WTC11 (cell line): ENCODE results near the gene GATA3.

Source experiments
- ESRRA ChIP-seq: sonication (generic); formaldehyde crosslinking; IDR thresholded peaks from 2 replicates; pipeline ENCODE4 v1.8.1; 2022; ENCODE audit warnings: mild to moderate bottlenecking, missing genetic modification reagents, borderline replicate concordance
- GABPB1 ChIP-seq: sonication (generic); formaldehyde crosslinking; IDR thresholded peaks from 2 replicates; pipeline ENCODE4 v1.8.1; 2023; ENCODE audit warnings: mild to moderate bottlenecking, missing genetic modification reagents
- NFE2L1 ChIP-seq: sonication (generic); formaldehyde crosslinking; IDR thresholded peaks from 2 replicates; pipeline ENCODE4 v1.8.1; 2023; ENCODE audit warnings: missing genetic modification reagents
- ZBTB21 ChIP-seq: sonication (generic); formaldehyde crosslinking; IDR thresholded peaks from 2 replicates; pipeline ENCODE4 v1.8.1; 2023; ENCODE audit warnings: mild to moderate bottlenecking, missing genetic modification reagents, borderline replicate concordance
- ZNF416 ChIP-seq: fragments of 250-450 bp; sonication (Bioruptor Pico); IDR thresholded peaks from 2 replicates; pipeline ENCODE4 v1.9.0; 2021; ENCODE audit warnings: mild to moderate bottlenecking, inconsistent platforms
- TF ChIP-seq, protein P1 (sequence below): sonication (generic); formaldehyde crosslinking; IDR thresholded peaks from 2 replicates; pipeline ENCODE4 v1.8.1; 2023; ENCODE audit warnings: mild to moderate bottlenecking, missing genetic modification reagents, moderate library complexity
- TF ChIP-seq, protein P2 (sequence below): fragments of 250-450 bp; sonication (Bioruptor Pico); conservative IDR thresholded peaks from 2 replicates; pipeline ENCODE4 v1.9.0; 2021; ENCODE audit warnings: mild to moderate bottlenecking
- TF ChIP-seq, protein P3 (sequence below): sonication (generic); formaldehyde crosslinking; IDR thresholded peaks from 2 replicates; pipeline ENCODE4 v1.8.1; 2023; ENCODE audit warnings: mild to moderate bottlenecking, missing genetic modification reagents
- TF ChIP-seq, protein P4 (sequence below): sonication (generic); formaldehyde crosslinking; IDR thresholded peaks from 2 replicates; pipeline ENCODE4 v1.8.0; 2022; ENCODE audit warnings: mild to moderate bottlenecking, missing genetic modification reagents
- TF ChIP-seq, protein P5 (sequence below): fragments of 200-600 bp; IDR thresholded peaks from 2 replicates; pipeline ENCODE4 v1.8.0; 2022; ENCODE audit warnings: antibody characterized with exemption

DNA sequence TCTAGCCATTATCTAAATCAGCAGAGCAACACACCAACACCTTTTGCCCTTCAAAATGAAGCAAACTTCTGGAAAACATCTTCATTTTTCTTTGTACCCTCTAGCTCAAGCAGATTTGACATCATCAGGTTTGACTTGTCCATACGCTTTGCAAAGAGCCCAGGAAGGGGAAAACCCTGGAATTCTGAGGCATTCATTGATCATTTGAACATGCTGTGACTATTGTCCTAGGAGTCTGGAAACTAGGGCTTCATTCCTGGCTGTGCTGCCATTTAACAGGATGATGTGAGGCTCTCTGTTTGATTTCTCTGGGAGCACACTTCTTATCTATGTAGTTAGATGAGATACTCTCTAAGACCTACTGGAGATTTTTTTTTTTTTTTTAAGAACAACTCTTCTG lies 23.5 kb downstream of the GATA3 start:
- TF ChIP-seq, protein P1, sequence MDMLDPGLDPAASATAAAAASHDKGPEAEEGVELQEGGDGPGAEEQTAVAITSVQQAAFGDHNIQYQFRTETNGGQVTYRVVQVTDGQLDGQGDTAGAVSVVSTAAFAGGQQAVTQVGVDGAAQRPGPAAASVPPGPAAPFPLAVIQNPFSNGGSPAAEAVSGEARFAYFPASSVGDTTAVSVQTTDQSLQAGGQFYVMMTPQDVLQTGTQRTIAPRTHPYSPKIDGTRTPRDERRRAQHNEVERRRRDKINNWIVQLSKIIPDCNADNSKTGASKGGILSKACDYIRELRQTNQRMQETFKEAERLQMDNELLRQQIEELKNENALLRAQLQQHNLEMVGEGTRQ (CRISPR knock-in tag) = no peak
- TF ChIP-seq, protein P2, sequence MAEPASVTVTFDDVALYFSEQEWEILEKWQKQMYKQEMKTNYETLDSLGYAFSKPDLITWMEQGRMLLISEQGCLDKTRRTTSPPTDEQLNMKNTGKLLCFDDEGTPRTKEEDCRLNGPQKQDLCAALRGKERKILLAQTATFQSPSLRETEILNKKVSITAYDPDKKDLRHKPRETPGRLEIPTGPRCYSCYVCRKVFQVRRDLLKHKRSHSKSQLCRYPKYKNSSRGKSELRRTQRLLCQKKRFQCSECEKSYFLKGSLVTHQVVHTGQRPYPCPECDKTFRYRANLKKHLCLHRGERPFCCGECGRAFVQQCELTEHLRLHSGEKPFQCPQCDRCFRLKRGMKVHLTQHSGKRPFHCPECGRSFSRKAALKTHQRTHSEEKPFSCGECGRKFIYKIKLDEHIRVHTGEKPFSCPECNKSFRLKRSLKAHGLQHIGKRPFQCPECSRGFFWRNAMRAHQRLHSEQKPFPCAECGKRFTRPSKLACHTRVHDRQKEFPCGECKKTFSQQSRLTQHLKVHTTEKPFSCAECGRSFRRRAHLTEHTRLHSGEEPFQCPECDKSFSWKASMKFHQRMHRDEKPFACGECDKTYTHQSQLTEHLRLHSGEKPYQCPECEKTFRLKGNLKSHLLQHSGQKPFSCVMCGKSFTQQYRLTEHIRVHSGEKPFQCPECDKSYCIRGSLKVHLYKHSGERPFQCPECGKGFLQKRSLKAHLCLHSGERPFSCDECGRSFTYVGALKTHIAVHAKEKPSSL = no peak
- TF ChIP-seq, protein P3, sequence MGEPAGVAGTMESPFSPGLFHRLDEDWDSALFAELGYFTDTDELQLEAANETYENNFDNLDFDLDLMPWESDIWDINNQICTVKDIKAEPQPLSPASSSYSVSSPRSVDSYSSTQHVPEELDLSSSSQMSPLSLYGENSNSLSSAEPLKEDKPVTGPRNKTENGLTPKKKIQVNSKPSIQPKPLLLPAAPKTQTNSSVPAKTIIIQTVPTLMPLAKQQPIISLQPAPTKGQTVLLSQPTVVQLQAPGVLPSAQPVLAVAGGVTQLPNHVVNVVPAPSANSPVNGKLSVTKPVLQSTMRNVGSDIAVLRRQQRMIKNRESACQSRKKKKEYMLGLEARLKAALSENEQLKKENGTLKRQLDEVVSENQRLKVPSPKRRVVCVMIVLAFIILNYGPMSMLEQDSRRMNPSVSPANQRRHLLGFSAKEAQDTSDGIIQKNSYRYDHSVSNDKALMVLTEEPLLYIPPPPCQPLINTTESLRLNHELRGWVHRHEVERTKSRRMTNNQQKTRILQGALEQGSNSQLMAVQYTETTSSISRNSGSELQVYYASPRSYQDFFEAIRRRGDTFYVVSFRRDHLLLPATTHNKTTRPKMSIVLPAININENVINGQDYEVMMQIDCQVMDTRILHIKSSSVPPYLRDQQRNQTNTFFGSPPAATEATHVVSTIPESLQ (CRISPR knock-in tag) = no peak
- TF ChIP-seq, protein P4, sequence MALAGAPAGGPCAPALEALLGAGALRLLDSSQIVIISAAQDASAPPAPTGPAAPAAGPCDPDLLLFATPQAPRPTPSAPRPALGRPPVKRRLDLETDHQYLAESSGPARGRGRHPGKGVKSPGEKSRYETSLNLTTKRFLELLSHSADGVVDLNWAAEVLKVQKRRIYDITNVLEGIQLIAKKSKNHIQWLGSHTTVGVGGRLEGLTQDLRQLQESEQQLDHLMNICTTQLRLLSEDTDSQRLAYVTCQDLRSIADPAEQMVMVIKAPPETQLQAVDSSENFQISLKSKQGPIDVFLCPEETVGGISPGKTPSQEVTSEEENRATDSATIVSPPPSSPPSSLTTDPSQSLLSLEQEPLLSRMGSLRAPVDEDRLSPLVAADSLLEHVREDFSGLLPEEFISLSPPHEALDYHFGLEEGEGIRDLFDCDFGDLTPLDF = no peak
- TF ChIP-seq NFE2L1 (no peak), ZNF416 (no peak), GABPB1 (no peak), ESRRA (CRISPR knock-in tag) (no peak), ZBTB21 (CRISPR knock-in tag) (no peak)
- TF ChIP-seq, protein P5, sequence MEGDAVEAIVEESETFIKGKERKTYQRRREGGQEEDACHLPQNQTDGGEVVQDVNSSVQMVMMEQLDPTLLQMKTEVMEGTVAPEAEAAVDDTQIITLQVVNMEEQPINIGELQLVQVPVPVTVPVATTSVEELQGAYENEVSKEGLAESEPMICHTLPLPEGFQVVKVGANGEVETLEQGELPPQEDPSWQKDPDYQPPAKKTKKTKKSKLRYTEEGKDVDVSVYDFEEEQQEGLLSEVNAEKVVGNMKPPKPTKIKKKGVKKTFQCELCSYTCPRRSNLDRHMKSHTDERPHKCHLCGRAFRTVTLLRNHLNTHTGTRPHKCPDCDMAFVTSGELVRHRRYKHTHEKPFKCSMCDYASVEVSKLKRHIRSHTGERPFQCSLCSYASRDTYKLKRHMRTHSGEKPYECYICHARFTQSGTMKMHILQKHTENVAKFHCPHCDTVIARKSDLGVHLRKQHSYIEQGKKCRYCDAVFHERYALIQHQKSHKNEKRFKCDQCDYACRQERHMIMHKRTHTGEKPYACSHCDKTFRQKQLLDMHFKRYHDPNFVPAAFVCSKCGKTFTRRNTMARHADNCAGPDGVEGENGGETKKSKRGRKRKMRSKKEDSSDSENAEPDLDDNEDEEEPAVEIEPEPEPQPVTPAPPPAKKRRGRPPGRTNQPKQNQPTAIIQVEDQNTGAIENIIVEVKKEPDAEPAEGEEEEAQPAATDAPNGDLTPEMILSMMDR = no peak
